K562 (cell line): Measurements from ENCODE around the gene RAB5B. TPM values are rescaled to one million over a fixed set of nuclear protein-coding genes. Genes with fewer than 3 reads are reported as not detected.

ENCODE experiments used
- ESRRB ChIP-seq: fragments of 250-450 bp; sonication (Bioruptor Pico); IDR thresholded peaks from 2 replicates; pipeline ENCODE4 v1.5.0; 2020; ENCODE audit warnings: mild to moderate bottlenecking, moderate library complexity, borderline replicate concordance
- ETV5 ChIP-seq: sonication (generic); formaldehyde crosslinking; IDR thresholded peaks from 2 replicates; pipeline ENCODE4 v1.4.0; 2020; ENCODE audit warnings: low read depth, mild to moderate bottlenecking, missing genetic modification reagents
- GTF2F1 ChIP-seq: IDR thresholded peaks from 2 replicates; pipeline ENCODE4 v1.6.1; 2011; ENCODE audit warnings: low read depth, low read length, improper control_type of control experiment
- KAT7 ChIP-seq: sonication (generic); formaldehyde crosslinking; IDR thresholded peaks from 2 replicates; pipeline ENCODE4 v1.8.0; 2022; ENCODE audit warnings: missing genetic modification reagents, mild to moderate bottlenecking, borderline replicate concordance
- KDM1A ChIP-seq, 2 experiments: fragments of 450-650 bp; IDR thresholded peaks; 2 replicates each; pipeline ENCODE4 v1.6.1; 2016; ENCODE audit warnings: mild to moderate bottlenecking in 2 of 2
- KLF6 ChIP-seq: fragments of 250-450 bp; sonication (Bioruptor Pico); IDR thresholded peaks from 2 replicates; pipeline ENCODE4 v1.4.0; 2020; ENCODE audit warnings: mild to moderate bottlenecking, moderate library complexity, borderline replicate concordance
- NCOA6 ChIP-seq: fragments of 450-650 bp; IDR thresholded peaks from 2 replicates; pipeline ENCODE4 v1.6.1; 2017; ENCODE audit warnings: mild to moderate bottlenecking
- NFRKB ChIP-seq: fragments of 450-650 bp; IDR thresholded peaks from 2 replicates; pipeline ENCODE4 v1.6.1; 2016; ENCODE audit warnings: low read depth
- STAT5B ChIP-seq: fragments of 250-450 bp; sonication (Bioruptor Pico); IDR thresholded peaks from 2 replicates; pipeline ENCODE4 v1.8.0; 2021; ENCODE audit warnings: mild to moderate bottlenecking, inconsistent platforms
- TBL1XR1 ChIP-seq, 2 experiments: IDR thresholded peaks; 2 replicates each; pipeline ENCODE4 v1.6.1; 2012; ENCODE audit warnings: improper control_type of control experiment in 2 of 2, low read length in 2 of 2, mild to moderate bottlenecking in 1 of 2
- TCF7L2 ChIP-seq: fragments of 150-350 bp; IDR thresholded peaks from 2 replicates; pipeline ENCODE4 v1.6.1; 2016; ENCODE audit warnings: low read depth, mild to moderate bottlenecking, low read length, moderate library complexity
- YBX1 ChIP-seq: fragments of 450-650 bp; IDR thresholded peaks from 2 replicates; pipeline ENCODE4 v1.7.1; 2016; ENCODE audit warnings: mild to moderate bottlenecking
- ZKSCAN1 ChIP-seq: fragments of 150-350 bp; IDR thresholded peaks from 2 replicates; pipeline ENCODE4 v1.6.1; 2016; ENCODE audit warnings: low read depth, low read length
- ZNF3 ChIP-seq: fragments of 250-450 bp; sonication (Bioruptor Pico); IDR thresholded peaks from 2 replicates; pipeline ENCODE4 v1.5.0; 2021; ENCODE audit warnings: mild to moderate bottlenecking, moderate library complexity
- ZNF316 ChIP-seq: fragments of 450-650 bp; IDR thresholded peaks from 2 replicates; pipeline ENCODE4 v1.6.1; 2016
- polyA plus RNA-seq, 8 experiments: library from polyadenylated mRNA; depleted of rRNA in 4 of 8; stranded (reverse) in 5 of 8; unstranded in 3 of 8; fragments of >200 nt; fragmentation: Nextera tagmentation in 2 of 8; fragmentation: Illumina TruSeq in 1 of 8; extraction: Ambion mirVana in 2 of 8; extraction: Trizol in 1 of 8; gene quantifications; 2 replicates each; pipeline versions ENCODE4 v1.2.1 to v1.2.3, GENCODE V29; 2011 to 2014; ENCODE audit warnings: inconsistent platforms in 1 of 8, missing spikeins in 1 of 8
- total RNA-seq, 7 experiments: library from RNA; depleted of rRNA in 6 of 7; stranded (reverse); fragments of >200 nt in 6 of 7; fragmentation: Illumina TruSeq in 2 of 7; extraction: Trizol in 2 of 7; gene quantifications; 2 replicates each; pipeline versions ENCODE4 v1.2.1 to v1.2.3, GENCODE V29; 2011 to 2021; ENCODE audit warnings: low replicate concordance in 1 of 7
- TF ChIP-seq, protein P1 (sequence below), 3 experiments: fragments of 200-800 bp in 1 of 3; sonication (Bioruptor generic) in 1 of 3; sonication (generic) in 1 of 3; formaldehyde crosslinking in 1 of 3; IDR thresholded peaks; 2 replicates each; pipeline versions ENCODE4 v1.6.1 to v1.8.0; 2016 to 2022; ENCODE audit warnings: mild to moderate bottlenecking in 2 of 3, missing compliant biosample characterization in 2 of 3, missing genetic modification characterization in 2 of 3, missing genetic modification reagents in 1 of 3
- TF ChIP-seq, protein P2 (sequence below), 2 experiments: fragments of 450-650 bp in 1 of 2; sonication (generic) in 1 of 2; formaldehyde crosslinking in 1 of 2; IDR thresholded peaks; 2 replicates each; pipeline versions ENCODE4 v1.7.1 to v1.9.0; 2016 to 2022; ENCODE audit warnings: inconsistent platforms in 1 of 2, mild to moderate bottlenecking in 1 of 2, missing genetic modification reagents in 1 of 2
- TF ChIP-seq, protein P3 (sequence below): fragments of 450-650 bp; IDR thresholded peaks from 2 replicates; pipeline ENCODE4 v1.6.1; 2018; ENCODE audit warnings: mild to moderate bottlenecking, low read depth; ENCODE audit not compliant: partially characterized antibody

The RAB5B gene
- total and polyA plus RNA-seq, 9 of the 15 experiments (the other 6 are each of a cell fraction or from before 2014, with no cell fraction given): 6.8 to 73.8 (median 25.2) TPM

DNA sequence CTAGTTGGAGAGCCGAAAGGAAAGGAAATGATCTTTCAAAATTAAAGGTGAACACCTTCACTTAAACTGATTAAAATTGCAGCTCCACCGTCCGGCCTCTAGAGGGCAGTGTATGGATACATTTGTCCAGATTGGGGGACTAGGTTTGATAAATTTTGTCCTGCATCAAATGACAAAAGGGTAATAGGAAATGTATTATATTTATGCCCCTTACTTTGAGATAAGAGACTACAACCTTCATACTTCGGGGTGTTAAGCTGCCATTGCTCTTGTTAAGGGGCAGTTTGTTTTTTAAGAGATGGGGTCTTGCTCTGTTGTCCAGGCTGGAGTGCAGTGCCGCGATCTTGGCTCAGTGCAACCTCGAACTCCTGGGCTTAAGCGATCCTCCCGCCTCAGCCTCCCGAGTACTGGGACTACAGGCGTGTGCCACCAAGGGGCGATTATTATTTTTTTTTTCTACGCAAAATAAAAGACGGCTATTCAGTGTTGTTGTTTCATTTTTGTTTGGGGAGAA lies 22.4 kb downstream of the RAB5B start (continued):
- TF ChIP-seq, protein P1, sequence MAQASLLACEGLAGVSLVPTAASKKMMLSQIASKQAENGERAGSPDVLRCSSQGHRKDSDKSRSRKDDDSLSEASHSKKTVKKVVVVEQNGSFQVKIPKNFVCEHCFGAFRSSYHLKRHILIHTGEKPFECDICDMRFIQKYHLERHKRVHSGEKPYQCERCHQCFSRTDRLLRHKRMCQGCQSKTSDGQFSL (CRISPR knock-in tag; IDR thresholded peaks at IDR 0.05): no peak
- TF ChIP-seq, protein P1 (tag; IDR thresholded peaks at IDR 0.05): no peak
- TF ChIP-seq KDM1A (IDR thresholded peaks at IDR 0.05) (peak; percentile 62 to 90), ETV5 (no peak), YBX1 (no peak), GTF2F1 (no peak), NCOA6 (no peak), KAT7 (CRISPR knock-in tag) (0 out of 2 replicates have a peak, but pooled peaks have one; percentile 56), TBL1XR1 (IDR thresholded peaks at IDR 0.05; ENCODE audit: low read length in 2 of 2) (no peak), NFRKB (no peak), ZKSCAN1 (no peak), TCF7L2 (no peak), KLF6 (CRISPR knock-in tag) (no peak), STAT5B (CRISPR knock-in tag) (no peak), ZNF316 (no peak), ESRRB (CRISPR knock-in tag) (no peak), ZNF3 (CRISPR knock-in tag) (peak; percentile 12; the same call in 1 of the 2 replicates)
- TF ChIP-seq, protein P2, sequence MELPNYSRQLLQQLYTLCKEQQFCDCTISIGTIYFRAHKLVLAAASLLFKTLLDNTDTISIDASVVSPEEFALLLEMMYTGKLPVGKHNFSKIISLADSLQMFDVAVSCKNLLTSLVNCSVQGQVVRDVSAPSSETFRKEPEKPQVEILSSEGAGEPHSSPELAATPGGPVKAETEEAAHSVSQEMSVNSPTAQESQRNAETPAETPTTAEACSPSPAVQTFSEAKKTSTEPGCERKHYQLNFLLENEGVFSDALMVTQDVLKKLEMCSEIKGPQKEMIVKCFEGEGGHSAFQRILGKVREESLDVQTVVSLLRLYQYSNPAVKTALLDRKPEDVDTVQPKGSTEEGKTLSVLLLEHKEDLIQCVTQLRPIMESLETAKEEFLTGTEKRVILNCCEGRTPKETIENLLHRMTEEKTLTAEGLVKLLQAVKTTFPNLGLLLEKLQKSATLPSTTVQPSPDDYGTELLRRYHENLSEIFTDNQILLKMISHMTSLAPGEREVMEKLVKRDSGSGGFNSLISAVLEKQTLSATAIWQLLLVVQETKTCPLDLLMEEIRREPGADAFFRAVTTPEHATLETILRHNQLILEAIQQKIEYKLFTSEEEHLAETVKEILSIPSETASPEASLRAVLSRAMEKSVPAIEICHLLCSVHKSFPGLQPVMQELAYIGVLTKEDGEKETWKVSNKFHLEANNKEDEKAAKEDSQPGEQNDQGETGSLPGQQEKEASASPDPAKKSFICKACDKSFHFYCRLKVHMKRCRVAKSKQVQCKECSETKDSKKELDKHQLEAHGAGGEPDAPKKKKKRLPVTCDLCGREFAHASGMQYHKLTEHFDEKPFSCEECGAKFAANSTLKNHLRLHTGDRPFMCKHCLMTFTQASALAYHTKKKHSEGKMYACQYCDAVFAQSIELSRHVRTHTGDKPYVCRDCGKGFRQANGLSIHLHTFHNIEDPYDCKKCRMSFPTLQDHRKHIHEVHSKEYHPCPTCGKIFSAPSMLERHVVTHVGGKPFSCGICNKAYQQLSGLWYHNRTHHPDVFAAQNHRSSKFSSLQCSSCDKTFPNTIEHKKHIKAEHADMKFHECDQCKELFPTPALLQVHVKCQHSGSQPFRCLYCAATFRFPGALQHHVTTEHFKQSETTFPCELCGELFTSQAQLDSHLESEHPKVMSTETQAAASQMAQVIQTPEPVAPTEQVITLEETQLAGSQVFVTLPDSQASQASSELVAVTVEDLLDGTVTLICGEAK (IDR thresholded peaks at IDR 0.05): no peak; the same call in 1 of the 2 replicates
- TF ChIP-seq, protein P2 (CRISPR knock-in tag; IDR thresholded peaks at IDR 0.05): no peak
- TF ChIP-seq, protein P3, sequence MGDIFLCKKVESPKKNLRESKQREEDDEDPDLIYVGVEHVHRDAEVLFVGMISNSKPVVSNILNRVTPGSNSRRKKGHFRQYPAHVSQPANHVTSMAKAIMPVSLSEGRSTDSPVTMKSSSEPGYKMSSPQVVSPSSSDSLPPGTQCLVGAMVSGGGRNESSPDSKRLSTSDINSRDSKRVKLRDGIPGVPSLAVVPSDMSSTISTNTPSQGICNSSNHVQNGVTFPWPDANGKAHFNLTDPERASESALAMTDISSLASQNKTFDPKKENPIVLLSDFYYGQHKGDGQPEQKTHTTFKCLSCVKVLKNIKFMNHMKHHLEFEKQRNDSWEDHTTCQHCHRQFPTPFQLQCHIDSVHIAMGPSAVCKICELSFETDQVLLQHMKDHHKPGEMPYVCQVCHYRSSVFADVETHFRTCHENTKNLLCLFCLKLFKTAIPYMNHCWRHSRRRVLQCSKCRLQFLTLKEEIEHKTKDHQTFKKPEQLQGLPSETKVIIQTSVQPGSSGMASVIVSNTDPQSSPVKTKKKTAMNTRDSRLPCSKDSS: no peak
